HepG2 (cell line): ENCODE measurements around the gene CTRL. TPM values are rescaled to one million over a fixed set of nuclear protein-coding genes. Genes with fewer than 3 reads are reported as not detected.

ENCODE experiments used
- MIER3 ChIP-seq: IDR thresholded peaks from 2 replicates; pipeline ENCODE4 v1.6.1; 2016; ENCODE audit warnings: missing compliant biosample characterization, borderline replicate concordance
- NONO ChIP-seq, 2 experiments: fragments of 450-650 bp in 1 of 2; sonication (generic) in 1 of 2; formaldehyde crosslinking in 1 of 2; IDR thresholded peaks in 1 of 2; conservative IDR thresholded peaks in 1 of 2; 2 replicates each; pipeline versions ENCODE4 v1.6.1 to v1.8.0; 2017 to 2022; ENCODE audit warnings: mild to moderate bottlenecking in 1 of 2, missing genetic modification reagents in 1 of 2, moderate library complexity in 1 of 2
- RBAK ChIP-seq: sonication (generic); formaldehyde crosslinking; IDR thresholded peaks from 2 replicates; pipeline ENCODE4 v1.5.1; 2020; ENCODE audit warnings: mild to moderate bottlenecking, missing genetic modification reagents
- TBL1XR1 ChIP-seq: fragments of 150-350 bp; IDR thresholded peaks from 2 replicates; pipeline ENCODE4 v1.6.1; 2014; ENCODE audit warnings: borderline replicate concordance, low read length; ENCODE audit not compliant: partially characterized antibody
- ZBTB40 ChIP-seq, 2 experiments: fragments of 450-650 bp in 1 of 2; sonication (generic) in 1 of 2; formaldehyde crosslinking in 1 of 2; IDR thresholded peaks; 2 replicates each; pipeline versions ENCODE4 v1.6.1 to v1.8.0; 2016 to 2022; ENCODE audit warnings: antibody characterized with exemption in 1 of 2, mild to moderate bottlenecking in 1 of 2, missing genetic modification reagents in 1 of 2
- ZMAT3 ChIP-seq: sonication (generic); formaldehyde crosslinking; conservative IDR thresholded peaks from 2 replicates; pipeline ENCODE4 v1.7.0; 2021; ENCODE audit warnings: missing genetic modification reagents
- ZNF121 ChIP-seq: sonication (generic); formaldehyde crosslinking; IDR thresholded peaks from 2 replicates; pipeline ENCODE4 v1.5.0; 2020; ENCODE audit warnings: mild to moderate bottlenecking, missing genetic modification reagents
- ZNF20 ChIP-seq: sonication (generic); formaldehyde crosslinking; IDR thresholded peaks from 2 replicates; pipeline ENCODE4 v1.4.0; 2020; ENCODE audit warnings: mild to moderate bottlenecking, moderate library complexity, missing genetic modification reagents
- ZNF512 ChIP-seq: sonication (generic); formaldehyde crosslinking; IDR thresholded peaks from 2 replicates; pipeline ENCODE4 v1.4.0; 2020; ENCODE audit warnings: mild to moderate bottlenecking, missing genetic modification reagents
- polyA plus RNA-seq, 8 experiments: library from polyadenylated mRNA; depleted of rRNA in 3 of 8; stranded (reverse) in 7 of 8; unstranded in 1 of 8; fragments of >200 nt; fragmentation: Illumina TruSeq in 4 of 8; extraction: Trizol in 4 of 8; gene quantifications; 2 replicates each; pipeline versions ENCODE4 v1.2.1 to v1.2.3, GENCODE V29; 2011 to 2016; ENCODE audit warnings: low read depth in 4 of 8, missing spikeins in 1 of 8, mixed read lengths in 1 of 8; ENCODE audit not compliant: insufficient read depth in 1 of 8
- total RNA-seq, 5 experiments: library from RNA; depleted of rRNA; stranded (reverse); fragments of >200 nt; fragmentation: Illumina TruSeq; extraction: Trizol; gene quantifications; 2 replicates each; pipeline ENCODE4 v1.2.3, GENCODE V29; 2016; ENCODE audit warnings: low read depth in 1 of 5
- TF ChIP-seq, protein P1 (sequence below): sonication (generic); formaldehyde crosslinking; IDR thresholded peaks from 2 replicates; pipeline ENCODE4 v1.5.0; 2020; ENCODE audit warnings: missing genetic modification reagents
- TF ChIP-seq, protein P2 (sequence below): sonication (generic); formaldehyde crosslinking; IDR thresholded peaks from 2 replicates; pipeline ENCODE4 v1.8.0; 2022; ENCODE audit warnings: mild to moderate bottlenecking, missing genetic modification reagents, moderate library complexity
- TF ChIP-seq, protein P3 (sequence below): sonication (generic); formaldehyde crosslinking; IDR thresholded peaks from 2 replicates; pipeline ENCODE4 v1.8.1; 2023; ENCODE audit warnings: mild to moderate bottlenecking, missing genetic modification reagents

CTRL gene
- total and polyA plus RNA-seq, 2 of the 13 experiments (the other 11 are each of a cell fraction or from before 2014, with no cell fraction given), result 1.9 to 2.7 TPM

GRCh38 chr16:67892899-67893742 is 38.5 kb downstream of the CTRL start, which contains the start of gene PSKH1 (continued):
- TF ChIP-seq ZNF20 (CRISPR knock-in tag) (no peak; the same call in 1 of the 2 replicates), NONO (IDR thresholded peaks at IDR 0.05) (no peak), NONO (CRISPR knock-in tag; conservative IDR thresholded peaks at IDR 0.05) (no peak), RBAK (CRISPR knock-in tag) (no peak), ZNF121 (CRISPR knock-in tag) (peak; percentile 24; the same call in 1 of the 2 replicates), ZMAT3 (CRISPR knock-in tag) (no peak), ZBTB40 (IDR thresholded peaks at IDR 0.05) (no peak), ZBTB40 (CRISPR knock-in tag; IDR thresholded peaks at IDR 0.05) (no peak; the same call in 1 of the 2 replicates), MIER3 (CRISPR knock-in tag) (no peak), TBL1XR1 (no peak), ZNF512 (CRISPR knock-in tag) (no peak)
- TF ChIP-seq, protein P1, sequence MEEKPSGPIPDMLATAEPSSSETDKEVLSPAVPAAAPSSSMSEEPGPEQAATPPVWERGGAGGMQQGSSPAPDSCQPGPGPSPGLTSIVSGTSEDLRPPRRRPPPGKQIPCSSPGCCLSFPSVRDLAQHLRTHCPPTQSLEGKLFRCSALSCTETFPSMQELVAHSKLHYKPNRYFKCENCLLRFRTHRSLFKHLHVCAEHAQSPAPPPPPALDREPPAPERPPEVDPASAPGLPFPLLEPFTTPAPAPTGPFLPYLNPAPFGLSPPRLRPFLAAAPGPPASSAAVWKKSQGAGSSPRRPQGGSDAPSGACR (CRISPR knock-in tag), result no peak
- TF ChIP-seq, protein P2, sequence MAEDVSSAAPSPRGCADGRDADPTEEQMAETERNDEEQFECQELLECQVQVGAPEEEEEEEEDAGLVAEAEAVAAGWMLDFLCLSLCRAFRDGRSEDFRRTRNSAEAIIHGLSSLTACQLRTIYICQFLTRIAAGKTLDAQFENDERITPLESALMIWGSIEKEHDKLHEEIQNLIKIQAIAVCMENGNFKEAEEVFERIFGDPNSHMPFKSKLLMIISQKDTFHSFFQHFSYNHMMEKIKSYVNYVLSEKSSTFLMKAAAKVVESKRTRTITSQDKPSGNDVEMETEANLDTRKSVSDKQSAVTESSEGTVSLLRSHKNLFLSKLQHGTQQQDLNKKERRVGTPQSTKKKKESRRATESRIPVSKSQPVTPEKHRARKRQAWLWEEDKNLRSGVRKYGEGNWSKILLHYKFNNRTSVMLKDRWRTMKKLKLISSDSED (CRISPR knock-in tag), result 0 out of 2 replicates have a peak, but pooled peaks have one; percentile 61
- TF ChIP-seq, protein P3, sequence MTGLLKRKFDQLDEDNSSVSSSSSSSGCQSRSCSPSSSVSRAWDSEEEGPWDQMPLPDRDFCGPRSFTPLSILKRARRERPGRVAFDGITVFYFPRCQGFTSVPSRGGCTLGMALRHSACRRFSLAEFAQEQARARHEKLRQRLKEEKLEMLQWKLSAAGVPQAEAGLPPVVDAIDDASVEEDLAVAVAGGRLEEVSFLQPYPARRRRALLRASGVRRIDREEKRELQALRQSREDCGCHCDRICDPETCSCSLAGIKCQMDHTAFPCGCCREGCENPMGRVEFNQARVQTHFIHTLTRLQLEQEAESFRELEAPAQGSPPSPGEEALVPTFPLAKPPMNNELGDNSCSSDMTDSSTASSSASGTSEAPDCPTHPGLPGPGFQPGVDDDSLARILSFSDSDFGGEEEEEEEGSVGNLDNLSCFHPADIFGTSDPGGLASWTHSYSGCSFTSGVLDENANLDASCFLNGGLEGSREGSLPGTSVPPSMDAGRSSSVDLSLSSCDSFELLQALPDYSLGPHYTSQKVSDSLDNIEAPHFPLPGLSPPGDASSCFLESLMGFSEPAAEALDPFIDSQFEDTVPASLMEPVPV (CRISPR knock-in tag), result peak; percentile 81; the same call in 1 of the 2 replicates
